ENCODE measurements around the gene SSU72.
"Not testable (repeated sequence)": the region's sequence is repeated elsewhere in the genome, so short reads cannot be mapped to it uniquely, and the experiment has no call there.

SSU72 gene

GRCh38 chr1:1540090-1540817 is 34.4 kb downstream of the SSU72 start, which contains the start of gene TMEM240:
TMEM240 (minus strand) TSS chr1:1540624; CDS start chr1:1540346, 278 bp downstream.
- DNase-seq: no peak

- DNase-seq: no peak
These were observed 35.2 kb downstream of the SSU72 start for GRCh38 chr1:1539310-1540089.

- no peak for DNase-seq
These were observed 35.7 kb downstream of the SSU72 start for GRCh38 chr1:1538989-1539309.

GRCh38 chr1:1538334-1538733 is 36.3 kb downstream of the SSU72 start:
- no peak for DNase-seq

GRCh38 chr1:1537626-1538250 is 36.9 kb downstream of the SSU72 start:
- no peak for DNase-seq

GRCh38 chr1:1536938-1537546 is 37.6 kb downstream of the SSU72 start:
- DNase-seq: no peak

GRCh38 chr1:1536019-1536937 is 38.4 kb downstream of the SSU72 start:
- no peak for DNase-seq

GRCh38 chr1:1535201-1536018 is 39.3 kb downstream of the SSU72 start:
- DNase-seq: no peak

- DNase-seq: no peak
These were observed 40.1 kb downstream of the SSU72 start for GRCh38 chr1:1534401-1535154.

- not testable (repeated sequence) for DNase-seq
These were observed 40.8 kb downstream of the SSU72 start for GRCh38 chr1:1533894-1534291.

- not testable (repeated sequence) for DNase-seq
These were observed 41.3 kb downstream of the SSU72 start for GRCh38 chr1:1533176-1533893.

- DNase-seq: no peak
These were observed 42.7 kb downstream of the SSU72 start for GRCh38 chr1:1531947-1532346.

- DNase-seq: no peak
These were observed 44.7 kb downstream of the SSU72 start for GRCh38 chr1:1529936-1530335.

GRCh38 chr1:1529321-1529720 is 45.3 kb downstream of the SSU72 start:
- DNase-seq: no peak

GRCh38 chr1:1528301-1529267 is 46.1 kb downstream of the SSU72 start:
- no peak for DNase-seq

GRCh38 chr1:1527092-1527816 is 47.4 kb downstream of the SSU72 start:
- DNase-seq: no peak

- not testable (repeated sequence) for DNase-seq
These were observed 48.2 kb downstream of the SSU72 start for GRCh38 chr1:1526476-1526875.
